GM18505 (cell line): Measurements from ENCODE around the gene TEKT2.

Experiments used
- ATAC-seq: cut with Tn5 transposase; IDR thresholded peaks from one replicate; pipeline ENCODE4 v1.9.1; 2021; ENCODE audit not compliant: unreplicated experiment
- POLR2A ChIP-seq: IDR thresholded peaks from 4 replicates; pipeline ENCODE4 v1.6.1; 2011; ENCODE audit warnings: borderline replicate concordance; ENCODE audit not compliant: insufficient read depth, insufficient read length; ENCODE audit errors: extremely low read depth

The TEKT2 gene

GRCh38 chr1:36107394-36107793, 23.5 kb downstream of the TEKT2 start:
- ATAC-seq = no peak
- no peak for TF ChIP-seq POLR2A

GRCh38 chr1:36108314-36108713, 24.4 kb downstream of the TEKT2 start:
- TF ChIP-seq POLR2A = no peak
- ATAC-seq = no peak

DNA sequence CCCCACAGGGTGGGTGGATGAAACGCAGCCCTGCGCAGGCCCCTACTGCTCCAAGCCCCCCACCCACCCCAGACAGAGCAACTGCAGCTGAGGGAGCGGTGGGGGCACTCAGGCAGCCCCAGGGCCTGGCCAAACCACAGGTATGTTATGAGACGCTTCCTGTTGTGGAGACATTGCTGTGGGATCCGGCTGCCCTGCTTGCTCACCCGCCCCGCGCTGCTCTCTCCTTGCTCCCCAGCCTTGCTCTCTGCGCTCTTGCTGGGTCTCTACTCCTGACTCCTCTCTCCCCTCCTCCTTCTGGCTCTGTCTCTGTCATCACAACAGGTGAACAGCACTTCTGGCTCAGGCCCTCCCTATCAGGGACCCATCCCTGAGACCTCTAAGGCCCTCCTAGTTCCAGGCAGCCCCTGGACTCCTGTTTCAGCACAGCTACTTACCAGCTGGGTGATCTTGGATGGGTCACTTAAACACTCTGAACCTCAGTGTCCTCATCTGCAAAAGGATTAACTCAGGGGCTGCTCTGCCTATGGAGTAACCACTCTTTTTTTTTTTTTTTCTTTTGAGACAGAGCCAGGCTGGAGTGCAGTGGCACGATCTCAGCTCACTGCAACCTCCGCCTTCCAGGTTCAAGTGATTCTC, 25.3 kb downstream of the TEKT2 start:
- ATAC-seq = no peak
- no peak for TF ChIP-seq POLR2A

GRCh38 chr1:36111151-36111550, 27.3 kb downstream of the TEKT2 start:
- ATAC-seq = no peak
- no peak for TF ChIP-seq POLR2A

GRCh38 chr1:36112823-36113222, 28.9 kb downstream of the TEKT2 start:
- no peak for ATAC-seq
- TF ChIP-seq POLR2A = no peak

GRCh38 chr1:36114371-36114770, 30.5 kb downstream of the TEKT2 start:
- ATAC-seq = no peak

DNA sequence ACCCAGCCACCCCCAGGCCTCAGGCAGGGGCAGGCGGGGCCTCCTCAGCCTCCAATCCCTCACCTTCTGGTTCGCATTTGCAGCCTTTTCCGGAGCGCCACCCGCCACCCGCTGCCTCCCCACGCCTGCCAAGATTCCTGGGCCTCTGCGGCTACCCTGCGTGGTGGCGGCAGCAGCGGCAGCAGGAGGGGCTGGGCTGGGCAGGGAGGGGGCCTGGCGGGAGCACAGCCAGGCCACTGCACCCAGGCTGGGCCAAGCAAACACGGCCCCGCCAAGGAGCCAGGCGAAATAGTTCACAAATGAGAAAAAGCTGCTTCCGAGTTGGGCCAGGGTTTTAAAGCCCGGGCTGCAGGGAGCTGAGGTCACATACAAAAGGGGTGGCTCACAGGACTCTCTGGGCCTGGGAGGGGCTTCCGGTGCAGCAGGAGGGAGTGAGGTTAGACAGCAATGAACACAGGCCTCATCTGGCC, 31.3 kb downstream of the TEKT2 start:
- TF ChIP-seq POLR2A = no peak
- no peak for ATAC-seq

More at GRCh38 chr1:36114371-36114770, 30.5 kb downstream of the TEKT2 start:
- no peak for TF ChIP-seq POLR2A

- no peak for ATAC-seq
- no peak for TF ChIP-seq POLR2A
Measured at GRCh38 chr1:36115931-36116330, 32.0 kb downstream of the TEKT2 start.

DNA sequence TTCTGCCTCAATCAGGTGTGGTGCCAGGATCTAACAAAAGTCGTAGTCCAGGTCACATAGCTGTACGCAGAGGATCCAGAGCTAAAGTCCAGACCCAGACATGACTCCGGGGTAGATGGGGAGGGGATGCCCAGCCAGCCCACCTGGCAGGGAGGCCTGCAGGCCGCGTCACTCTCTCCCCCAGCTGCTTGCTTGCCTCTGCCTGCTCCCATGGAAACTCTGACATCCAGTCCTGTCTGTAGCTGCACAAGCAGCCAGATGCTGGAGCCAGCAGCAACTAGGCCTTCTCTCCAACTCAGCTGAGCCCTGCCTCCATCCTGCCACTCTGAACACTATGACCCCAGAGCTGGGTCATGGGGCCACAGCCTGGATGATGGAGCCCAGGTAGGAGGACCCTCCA, 33.0 kb downstream of the TEKT2 start:
- no peak for ATAC-seq
- TF ChIP-seq POLR2A = no peak

GRCh38 chr1:36118447-36119204, 34.7 kb downstream of the TEKT2 start:
- TF ChIP-seq POLR2A = no peak
- ATAC-seq = no peak

DNA sequence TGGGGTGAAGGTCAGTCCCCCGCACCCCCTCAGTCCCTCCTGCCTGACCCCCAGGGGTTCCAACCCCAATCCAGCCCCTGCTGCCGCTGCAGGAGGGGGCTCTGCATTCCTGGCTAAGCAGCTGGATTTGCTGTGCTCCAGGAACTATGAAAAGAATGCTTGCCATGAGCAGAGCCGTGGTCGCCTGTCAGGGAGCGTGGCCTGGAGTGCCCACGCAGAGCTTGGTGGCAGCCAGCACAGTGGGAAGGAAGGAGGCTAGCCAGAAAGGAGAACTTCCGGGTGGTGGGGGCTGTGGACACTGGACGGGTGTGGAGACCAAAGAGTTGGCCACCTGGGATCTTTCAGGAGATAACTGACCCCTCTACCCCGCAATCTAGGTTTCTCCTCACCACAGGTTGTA, 35.6 kb downstream of the TEKT2 start:
- ATAC-seq = no peak
- TF ChIP-seq POLR2A = no peak

- no peak for TF ChIP-seq POLR2A
- no peak for ATAC-seq
Measured at GRCh38 chr1:36122062-36123030, 38.5 kb downstream of the TEKT2 start.

- TF ChIP-seq POLR2A = no peak
- no peak for ATAC-seq
Measured at GRCh38 chr1:36123356-36123755, 39.5 kb downstream of the TEKT2 start.

DNA sequence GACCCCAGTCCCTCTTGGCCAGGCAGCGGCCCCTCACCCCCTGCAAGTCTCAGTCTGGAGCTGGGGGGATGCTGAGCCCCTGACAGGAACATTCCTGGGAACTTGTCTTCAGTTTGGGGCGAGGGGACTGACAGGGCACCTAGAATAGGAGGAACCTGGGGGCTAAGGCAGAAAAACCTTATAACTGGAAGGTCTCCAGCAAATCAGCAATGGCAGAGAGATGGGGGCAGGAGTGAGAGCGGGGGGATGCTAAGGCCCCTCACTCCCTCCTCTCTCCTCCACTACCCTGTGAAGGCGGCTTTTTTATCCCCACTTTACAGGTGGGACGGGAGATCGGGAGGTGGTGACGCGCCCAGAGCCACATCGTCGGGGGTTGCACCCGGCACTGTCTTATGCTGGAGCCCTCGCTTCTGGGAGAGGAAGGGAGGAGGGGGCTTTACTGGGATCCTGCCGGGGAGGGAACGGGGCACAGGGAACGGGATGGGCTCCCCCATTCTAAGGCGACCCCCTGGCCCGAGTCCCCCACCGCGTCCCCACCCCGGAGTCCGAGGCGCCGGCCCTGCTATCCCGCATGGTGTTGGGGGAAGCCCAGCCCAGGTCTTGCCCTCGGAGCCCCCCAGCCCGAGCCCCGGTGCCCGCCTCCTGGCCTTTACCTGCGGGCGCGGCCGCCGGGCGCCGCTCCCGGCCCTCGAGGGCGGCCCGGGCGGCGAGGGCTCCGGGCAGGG, 40.7 kb downstream of the TEKT2 start:
- ATAC-seq = no peak
- no peak for TF ChIP-seq POLR2A
